OCI-LY7 (cell line): ENCODE results near the gene SUSD3. TPM values are rescaled to one million over a fixed set of nuclear protein-coding genes. Genes with fewer than 3 reads are reported as not detected.

Experiments
- BruUV-seq: library from RNA; stranded (reverse); fragments of 400-500 nt; replicated peaks from 2 replicates; lab custom pipeline; 2021; lab: Mats Ljungman, UMichigan
- CTCF ChIA-PET: fragments of 300-600 bp; sonication (Branson Sonifier 250); formaldehyde crosslinking; loops from one replicate; lab custom pipeline; 2022; ENCODE audit warnings: antibody characterized with exemption; ENCODE audit not compliant: unreplicated experiment; lab: Charles Lee
- POLR2A ChIA-PET: fragments of 300-600 bp; sonication (Branson Sonifier 250); formaldehyde crosslinking; loops from one replicate; lab custom pipeline; 2022; ENCODE audit warnings: antibody characterized with exemption; lab: Charles Lee
- DNase-seq: peaks from one replicate; pipeline ENCODE4 v3.0.0-alpha.2; 2015; ENCODE audit warnings: low spot score
- H2AFZ ChIP-seq: fragments of 200-600 bp; sonication (generic), shearing (Covaris generic); 2 replicates; pipeline ENCODE4 v1.6.1; 2014; ENCODE audit warnings: mild to moderate bottlenecking, antibody characterized with exemption, low read length, moderate library complexity
- H3K27ac ChIP-seq: fragments of 200-600 bp; sonication (generic); 2 replicates; pipeline ENCODE4 v1.5.1; 2014; ENCODE audit warnings: mixed run types, low read depth, mild to moderate bottlenecking, moderate library complexity, low read length, inconsistent platforms; ENCODE audit not compliant: poor library complexity, severe bottlenecking
- H3K36me3 ChIP-seq: fragments of 200-600 bp; sonication (generic); 2 replicates; pipeline ENCODE4 v1.6.1; 2014; ENCODE audit warnings: mild to moderate bottlenecking, antibody characterized with exemption, low read length, moderate library complexity, mixed read lengths; ENCODE audit not compliant: insufficient read depth
- H3K4me1 ChIP-seq: fragments of 200-600 bp; sonication (generic); 2 replicates; pipeline ENCODE4 v1.5.1; 2014; ENCODE audit warnings: mild to moderate bottlenecking, low read length; ENCODE audit not compliant: insufficient read depth, poor library complexity, severe bottlenecking
- H3K4me2 ChIP-seq: fragments of 200-600 bp; sonication (generic); 2 replicates; pipeline ENCODE4 v1.6.1; 2014; ENCODE audit warnings: mild to moderate bottlenecking, low read length
- H3K4me3 ChIP-seq: fragments of 200-600 bp; sonication (generic); 2 replicates; pipeline ENCODE4 v1.5.1; 2014; ENCODE audit warnings: mild to moderate bottlenecking, low read depth, low read length; ENCODE audit not compliant: poor library complexity, severe bottlenecking
- H3K79me2 ChIP-seq: fragments of 200-600 bp; sonication (generic); 2 replicates; pipeline ENCODE4 v1.6.1; 2016; ENCODE audit warnings: low read depth, mild to moderate bottlenecking, low read length, moderate library complexity, mixed read lengths; ENCODE audit not compliant: insufficient read depth
- H3K9me2 ChIP-seq: fragments of 200-600 bp; sonication (generic); 2 replicates; pipeline ENCODE4 v1.6.1; 2016; ENCODE audit warnings: mild to moderate bottlenecking, low read length, mixed read lengths; ENCODE audit not compliant: insufficient read depth
- H3K9me3 ChIP-seq: fragments of 200-600 bp; sonication (generic); 2 replicates; pipeline ENCODE4 v1.6.1; 2014; ENCODE audit warnings: mild to moderate bottlenecking, mixed run types, low read length, mixed read lengths
- H4K20me1 ChIP-seq: fragments of 200-600 bp; sonication (generic); 2 replicates; pipeline ENCODE4 v1.6.1; 2014; ENCODE audit warnings: mild to moderate bottlenecking, antibody characterized with exemption, low read length, moderate library complexity, mixed read lengths; ENCODE audit not compliant: insufficient read depth
- CTCF ChIP-seq: fragments of 200-600 bp; sonication (generic); conservative IDR thresholded peaks from 2 replicates; pipeline ENCODE4 v1.5.1; 2014; ENCODE audit warnings: mild to moderate bottlenecking, antibody characterized with exemption, low read length, moderate library complexity, mixed read lengths
- EZH2phosphoT487 ChIP-seq: fragments of 200-600 bp; sonication (generic); IDR thresholded peaks from 2 replicates; pipeline ENCODE4 v1.6.1; 2018; ENCODE audit warnings: low read depth, borderline replicate concordance, mild to moderate bottlenecking, mixed run types, antibody characterized with exemption, low read length, moderate library complexity, mixed read lengths
- intact Hi-C: fragments of 100-400 bp; cut with micrococcal nuclease; formaldehyde crosslinking; loops from one replicate; pipeline ENCODE4 v1.10.0; 2022; ENCODE audit not compliant: unreplicated experiment
- total RNA-seq, 2 experiments: library from RNA; depleted of rRNA in 1 of 2; stranded (reverse); fragments of >200 nt in 1 of 2; shearing (Covaris generic) in 1 of 2; gene quantifications; 2 replicates each; pipeline ENCODE4 v1.2.3, GENCODE V29; 2014 to 2022

Gene SUSD3
- total RNA-seq, 2 experiments from 2014 or later, result 94.1 to 201 TPM

GRCh38 chr9:93076792-93077128, 18.3 kb downstream of the SUSD3 start:
- Histone ChIP-seq H4K20me1 (no peaks in the 10 kb centered on the region), H3K79me2 (no peaks in the 10 kb centered on the region), H3K36me3 (peaks cover 72% of the 10 kb centered on the region), H2AFZ (no peak overlapping the region), H3K4me2 (no peak overlapping the region), H3K27ac (no peak overlapping the region), H3K4me3 (no peak overlapping the region), H3K9me2 (no peaks in the 10 kb centered on the region), H3K4me1 (peaks cover 12% of the 10 kb centered on the region), H3K9me3 (no peaks in the 10 kb centered on the region)
- BruUV-seq, result no TSS peak
- POLR2A ChIA-PET, result interaction anchor here (0.5 to 1.0 kb wide), 2 partner anchors 11 to 77 kb away, joined by 3 read pairs; no protein-coding TSS in a partner anchor
- no peak for DNase-seq
- TF ChIP-seq CTCF (no peak), EZH2phosphoT487 (no peak)
- intact Hi-C loops, result no loop called here
- CTCF ChIA-PET, result no interaction called here

- Histone ChIP-seq H3K9me3 (no peaks in the 10 kb centered on the region), H3K4me2 (no peak overlapping the region), H3K36me3 (peaks cover 70% of the 10 kb centered on the region), H3K4me1 (peaks cover 6% of the 10 kb centered on the region), H3K79me2 (no peaks in the 10 kb centered on the region), H3K9me2 (no peaks in the 10 kb centered on the region), H3K4me3 (no peak overlapping the region), H3K27ac (no peak overlapping the region), H4K20me1 (no peaks in the 10 kb centered on the region), H2AFZ (no peak overlapping the region)
- TF ChIP-seq EZH2phosphoT487 (no peak), CTCF (no peak)
- intact Hi-C loops, result no loop called here
- ChIA-PET CTCF (no interaction called here), POLR2A (no interaction called here)
- BruUV-seq, result no TSS peak
- no peak for DNase-seq
Observed at GRCh38 chr9:93077367-93077766, 18.9 kb downstream of the SUSD3 start.

GRCh38 chr9:93077811-93078210, 19.3 kb downstream of the SUSD3 start:
- H3K4me1 ChIP-seq, result peaks cover 2% of the 10 kb centered on the region
- TF ChIP-seq CTCF (no peak), EZH2phosphoT487 (no peak)
- H3K79me2 ChIP-seq, result no peaks in the 10 kb centered on the region
- H3K4me2 ChIP-seq, result no peak overlapping the region
- no peaks in the 10 kb centered on the region for H3K9me2 ChIP-seq
- no peak overlapping the region for H3K27ac ChIP-seq
- intact Hi-C loops, result no loop called here
- BruUV-seq, result no TSS peak
- H4K20me1 ChIP-seq, result no peaks in the 10 kb centered on the region
- no peak for DNase-seq
- peaks cover 70% of the 10 kb centered on the region for H3K36me3 ChIP-seq
- H2AFZ ChIP-seq, result no peak overlapping the region
- no peaks in the 10 kb centered on the region for H3K9me3 ChIP-seq
- ChIA-PET CTCF (no interaction called here), POLR2A (no interaction called here)
- H3K4me3 ChIP-seq, result no peak overlapping the region
